Kidney (tissue), 14 donors: ENCODE measurements around the gene MLST8. TPM values are rescaled to one million over a fixed set of nuclear protein-coding genes. Genes with fewer than 3 reads are reported as not detected.

ENCODE experiments used
- DNase-seq, 5 donors: peaks; one replicate each; pipeline ENCODE4 v3.0.0-alpha.2; 2013 to 2020
- FAIRE-seq: peaks from 2 replicates; lab custom pipeline; 2012; peaks lifted over from hg19 to GRCh38; lab: Jason Lieb, UNC
- H3K27ac ChIP-seq, 2 donors: one replicate each; pipeline ENCODE4 v1.7.0; 2013; ENCODE audit warnings: low read depth in 2 of 2, low read length in 2 of 2, inconsistent platforms in 1 of 2
- H3K27me3 ChIP-seq: one replicate; pipeline ENCODE4 v1.7.1; 2013; ENCODE audit warnings: low read length, inconsistent platforms; ENCODE audit not compliant: control insufficient read depth, insufficient read depth
- H3K36me3 ChIP-seq, 3 donors: one replicate each; pipeline versions ENCODE4 v1.7.0 to v1.7.1; 2013; ENCODE audit warnings: low read length in 3 of 3, control low read depth in 1 of 3, inconsistent platforms in 1 of 3; ENCODE audit not compliant: insufficient read depth in 3 of 3, control insufficient read depth in 2 of 3
- H3K4me1 ChIP-seq, 3 donors: one replicate each; pipeline versions ENCODE4 v1.7.0 to v1.7.1; 2013; ENCODE audit warnings: low read length in 3 of 3, inconsistent platforms in 1 of 3, low read depth in 1 of 3; ENCODE audit not compliant: control insufficient read depth in 2 of 3, insufficient read depth in 2 of 3
- H3K4me3 ChIP-seq, 3 donors: one replicate each; pipeline versions ENCODE4 v1.7.0 to v1.8.1; 2013; ENCODE audit warnings: low read length in 3 of 3, control low read depth in 1 of 3, inconsistent platforms in 1 of 3
- H3K9ac ChIP-seq, 3 donors: one replicate each; pipeline versions ENCODE4 v1.7.0 to v1.7.1; 2013; ENCODE audit warnings: low read length in 3 of 3, control low read depth in 1 of 3, inconsistent platforms in 1 of 3
- H3K9me3 ChIP-seq, 3 donors: one replicate each; pipeline versions ENCODE4 v1.7.0 to v1.7.1; 2013; ENCODE audit warnings: low read length in 3 of 3, control low read depth in 1 of 3, inconsistent platforms in 1 of 3; ENCODE audit not compliant: control insufficient read depth in 2 of 3, insufficient read depth in 1 of 3
- intact Hi-C: fragments of 100-400 bp; cut with DNase I; formaldehyde crosslinking; loops from one replicate; pipeline ENCODE4 v1.11.1; 2022
- polyA plus RNA-seq: library from polyadenylated mRNA; stranded (reverse); fragments of 350-450 nt; fragmentation: Illumina TruSeq; extraction: RNeasy Lipid Tissue Mini Kit (QIAGEN cat#74804); gene quantifications from one replicate; pipeline ENCODE4 v1.2.3, GENCODE V29; 2014; ENCODE audit warnings: low read depth, low replicate concordance; ENCODE audit not compliant: insufficient read depth
- total RNA-seq: library from RNA; stranded (reverse); fragmentation: NEBNext Ultra II Directional; extraction: Animal tissue kit (Norgen Biotek cat#: 25700); gene quantifications from one replicate; pipeline ENCODE4 v1.2.1, GENCODE V29; 2021
- TF ChIP-seq, protein P1 (sequence below): IDR thresholded peaks from 3 replicates; pipeline ENCODE4 v1.5.1; 2012; ENCODE audit warnings: mild to moderate bottlenecking, moderate library complexity, borderline replicate concordance; ENCODE audit not compliant: insufficient read depth; ENCODE audit errors: extremely low read depth
- donor health status: control.
- donor health status: control.
- donor health status: control.
- donor health status: control.
- donor health status: control.
- donor health status: DM: yes; HTN: yes; CAD: no.
- donor health status: Normal renal cell carcinoma (clear cell type).

The MLST8 gene
- total and polyA plus RNA-seq, 2 donors from 2014 or later = 34.0 to 63.3 TPM

DNA sequence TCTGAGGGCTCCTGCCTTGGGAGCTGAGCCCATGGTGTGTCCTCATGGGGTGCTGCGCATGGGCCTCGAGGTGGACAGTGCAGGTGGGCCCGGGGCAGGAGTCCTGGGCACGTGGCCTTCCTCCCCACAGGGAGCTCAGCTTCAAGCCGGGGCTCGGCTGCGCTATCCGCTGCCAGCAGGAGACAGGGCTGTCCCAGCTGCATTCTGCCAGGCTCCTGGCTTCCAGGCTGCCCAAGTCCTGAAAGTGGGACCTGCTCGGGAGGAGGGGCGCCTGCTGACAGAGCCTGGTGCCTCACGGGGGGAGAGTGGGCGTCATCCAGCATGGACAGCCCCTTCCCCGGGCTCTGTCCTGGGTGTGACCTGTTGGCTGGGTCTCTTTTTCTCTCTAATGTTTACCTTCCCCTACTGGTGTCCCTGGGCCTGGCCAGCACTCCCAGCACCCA, 42.6 kb upstream of the MLST8 start:
- FAIRE-seq (no peak), DNase-seq (no peak)
- peaks cover 0 to 8% (median 0%) of the 10 kb centered on the region in 3 donors for H3K4me1 ChIP-seq
- H3K36me3 ChIP-seq = peaks cover 0 to 3% (median 0%) of the 10 kb centered on the region in 3 donors
- H3K9ac ChIP-seq = no peak overlapping the region
- H3K4me3 ChIP-seq = no peak overlapping the region
- TF ChIP-seq, protein P1, sequence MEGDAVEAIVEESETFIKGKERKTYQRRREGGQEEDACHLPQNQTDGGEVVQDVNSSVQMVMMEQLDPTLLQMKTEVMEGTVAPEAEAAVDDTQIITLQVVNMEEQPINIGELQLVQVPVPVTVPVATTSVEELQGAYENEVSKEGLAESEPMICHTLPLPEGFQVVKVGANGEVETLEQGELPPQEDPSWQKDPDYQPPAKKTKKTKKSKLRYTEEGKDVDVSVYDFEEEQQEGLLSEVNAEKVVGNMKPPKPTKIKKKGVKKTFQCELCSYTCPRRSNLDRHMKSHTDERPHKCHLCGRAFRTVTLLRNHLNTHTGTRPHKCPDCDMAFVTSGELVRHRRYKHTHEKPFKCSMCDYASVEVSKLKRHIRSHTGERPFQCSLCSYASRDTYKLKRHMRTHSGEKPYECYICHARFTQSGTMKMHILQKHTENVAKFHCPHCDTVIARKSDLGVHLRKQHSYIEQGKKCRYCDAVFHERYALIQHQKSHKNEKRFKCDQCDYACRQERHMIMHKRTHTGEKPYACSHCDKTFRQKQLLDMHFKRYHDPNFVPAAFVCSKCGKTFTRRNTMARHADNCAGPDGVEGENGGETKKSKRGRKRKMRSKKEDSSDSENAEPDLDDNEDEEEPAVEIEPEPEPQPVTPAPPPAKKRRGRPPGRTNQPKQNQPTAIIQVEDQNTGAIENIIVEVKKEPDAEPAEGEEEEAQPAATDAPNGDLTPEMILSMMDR = no peak
- no peaks in the 10 kb centered on the region for H3K9me3 ChIP-seq
- intact Hi-C loops = no loop called here
- no peak overlapping the region for H3K27ac ChIP-seq
- H3K27me3 ChIP-seq = no peaks in the 10 kb centered on the region

DNA sequence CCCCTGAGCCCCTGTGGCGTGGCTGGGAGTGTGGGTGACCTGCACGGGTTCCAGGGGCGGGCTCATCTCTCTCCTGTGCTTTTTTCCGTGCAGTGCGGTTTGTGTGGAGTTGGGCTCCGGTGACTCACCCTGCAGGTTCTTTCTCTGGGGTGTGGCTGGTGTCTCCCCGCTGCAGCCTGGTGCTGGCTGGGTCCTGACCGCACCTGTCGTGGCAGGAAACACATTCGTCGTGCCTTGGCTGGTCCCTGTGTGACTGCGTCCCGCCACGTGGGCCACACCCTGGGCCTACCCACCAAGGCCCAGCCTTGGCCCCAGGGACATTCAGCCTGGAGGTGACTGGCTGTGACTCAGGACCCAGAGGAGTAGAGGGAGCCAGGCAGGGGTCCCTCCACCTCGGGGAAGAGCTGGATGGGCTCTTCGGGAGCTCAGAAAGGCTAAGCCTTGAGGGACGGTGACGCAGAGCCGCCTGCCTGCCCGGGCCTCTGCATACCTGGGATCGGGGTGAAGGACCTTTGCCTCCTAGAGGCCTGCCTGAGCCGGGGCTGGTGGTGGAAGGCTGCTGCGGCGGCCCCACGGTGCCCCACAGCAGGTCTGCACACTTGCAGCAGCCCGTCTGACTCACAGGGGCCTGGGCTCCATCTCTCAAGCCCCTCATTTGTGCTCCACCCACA, 41.9 kb upstream of the MLST8 start:
- no peak overlapping the region for H3K9ac ChIP-seq
- peaks cover 0 to 4% (median 3%) of the 10 kb centered on the region in 3 donors for H3K36me3 ChIP-seq
- no peaks in the 10 kb centered on the region for H3K9me3 ChIP-seq
- no peak for FAIRE-seq
- TF ChIP-seq, protein P1 = no peak
- no peak overlapping the region for H3K27ac ChIP-seq
- H3K4me3 ChIP-seq = no peak overlapping the region
- peaks cover 0 to 2% (median 0%) of the 10 kb centered on the region in 3 donors for H3K4me1 ChIP-seq
- H3K27me3 ChIP-seq = no peaks in the 10 kb centered on the region
- DNase-seq = peak in 1 of 5 donors; percentile 91
- intact Hi-C loops = no loop called here

DNA sequence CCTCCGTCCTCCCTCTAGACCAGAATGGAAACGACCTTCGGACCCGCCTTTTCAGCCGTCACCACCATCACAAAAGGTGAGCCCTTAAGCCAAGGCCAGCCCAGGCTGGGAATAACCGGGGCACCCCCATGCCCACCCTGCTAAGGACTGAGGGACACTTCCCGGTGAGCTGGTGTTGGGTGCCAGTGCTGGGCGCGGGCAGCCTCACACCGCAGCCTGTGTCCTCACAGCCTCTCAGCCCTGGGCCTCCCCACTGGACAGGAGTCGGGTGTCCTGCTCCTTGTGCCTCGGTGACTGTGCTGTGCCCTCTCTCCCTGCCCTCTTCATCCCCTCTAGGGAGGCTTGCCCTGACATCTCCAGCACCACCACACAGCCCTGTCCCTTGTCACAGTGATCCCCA, 39.4 kb upstream of the MLST8 start:
- TF ChIP-seq, protein P1 = no peak
- DNase-seq (no peak), FAIRE-seq (no peak)
- Histone ChIP-seq H3K36me3 (peaks cover 0 to 4% (median 3%) of the 10 kb centered on the region in 3 donors), H3K4me1 (no peaks in the 10 kb centered on the region), H3K27ac (no peak overlapping the region), H3K9ac (no peak overlapping the region), H3K27me3 (no peaks in the 10 kb centered on the region), H3K4me3 (no peak overlapping the region), H3K9me3 (no peaks in the 10 kb centered on the region)
- intact Hi-C loops = no loop called here
